ENCODE data around the gene SERPINB8. TPM values are rescaled to one million over a fixed set of nuclear protein-coding genes. Genes with fewer than 3 reads are reported as not detected.
A peak's percentile ranks its signal among the peaks of the same experiment; 100 is the strongest.
"Not testable (repeated sequence)": the region's sequence is repeated elsewhere in the genome, so short reads cannot be mapped to it uniquely, and the experiment has no call there.

Gene SERPINB8, protein sequence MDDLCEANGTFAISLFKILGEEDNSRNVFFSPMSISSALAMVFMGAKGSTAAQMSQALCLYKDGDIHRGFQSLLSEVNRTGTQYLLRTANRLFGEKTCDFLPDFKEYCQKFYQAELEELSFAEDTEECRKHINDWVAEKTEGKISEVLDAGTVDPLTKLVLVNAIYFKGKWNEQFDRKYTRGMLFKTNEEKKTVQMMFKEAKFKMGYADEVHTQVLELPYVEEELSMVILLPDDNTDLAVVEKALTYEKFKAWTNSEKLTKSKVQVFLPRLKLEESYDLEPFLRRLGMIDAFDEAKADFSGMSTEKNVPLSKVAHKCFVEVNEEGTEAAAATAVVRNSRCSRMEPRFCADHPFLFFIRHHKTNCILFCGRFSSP
- total RNA-seq (10 to 100 TPM in 2 of 5 donors, 1 to 10 TPM in 3; 1.2 to 12.5 (median 9.5) TPM), polyA plus RNA-seq (10 to 100 TPM in 1 of 3 donors, 1 to 10 TPM in 2; 7.3 to 15.3 (median 7.4) TPM)
- long read RNA-seq, donor 1: 0 reads
- long read RNA-seq, donor 2: 0 reads
- long read RNA-seq, donor 3: 0 reads
- long read RNA-seq, donor 4: 0 reads
- long read RNA-seq, donor 5: 0 reads
- long read RNA-seq, donor 6: 0 reads
- long read RNA-seq, donor 7, partial matches to known transcripts: 0 of 1 reads
- long read RNA-seq, donor 7, other reads (novel, unspliced or antisense): 0 of 1 reads
- long read RNA-seq, donor 8: 0 reads
- long read RNA-seq, donor 9: 0 reads
- long read RNA-seq, donor 10: 0 reads

DNA sequence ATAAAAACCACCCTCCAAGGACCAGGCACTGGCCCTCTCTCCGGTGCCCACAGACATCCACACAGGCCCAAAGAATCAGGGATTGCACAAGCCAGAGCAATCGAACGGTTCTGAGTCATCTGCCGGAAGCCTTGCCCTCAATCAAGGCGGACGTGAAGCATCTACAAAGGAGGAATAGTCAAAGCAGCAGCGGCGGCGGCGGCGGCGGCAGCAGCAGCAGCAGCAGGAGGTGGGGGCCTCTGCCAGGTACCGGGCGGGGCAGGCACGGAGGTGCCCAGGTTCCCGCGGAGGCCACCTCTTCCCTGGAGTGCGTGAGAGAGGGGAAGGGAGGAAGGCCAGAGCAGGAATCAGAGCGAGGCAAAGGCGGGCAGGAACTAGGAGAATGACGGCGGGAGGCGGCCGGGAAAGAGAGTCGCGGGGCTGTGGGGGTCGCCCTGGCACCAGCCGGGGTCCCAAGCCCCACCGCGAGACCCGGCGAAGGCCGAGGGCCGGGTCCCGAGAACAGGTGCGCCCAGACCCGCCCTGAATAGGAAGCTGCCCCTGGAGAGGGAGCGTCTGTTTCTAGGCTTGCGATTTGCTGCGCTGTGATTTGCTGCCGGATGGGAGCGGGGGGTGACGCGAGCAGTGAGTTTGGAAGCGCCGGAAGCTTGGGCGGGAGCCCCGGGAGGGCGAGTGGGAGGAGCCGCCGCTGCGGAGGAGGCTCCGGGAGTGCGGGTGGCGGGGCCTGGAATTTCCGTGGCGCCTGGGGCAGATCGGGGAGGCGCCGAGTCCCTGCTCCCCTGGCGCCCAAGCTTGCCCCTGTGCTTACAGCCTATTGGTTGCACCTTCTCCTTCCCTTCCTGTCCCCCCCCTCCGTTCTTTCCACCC is at the start of gene SERPINB8:
TSS of gene SERPINB8 (plus strand) at position 140 of the 867 bp plus-strand sequence. CDS start 8,228 bp downstream, outside the sequence.
- peaks cover 9 to 27% (median 15%) of the 10 kb centered on the region in 4 donors for H3K4me1 ChIP-seq
- H3K27me3 ChIP-seq: no peaks in the 10 kb centered on the region
- no peaks in the 10 kb centered on the region for H3K9me3 ChIP-seq
- peak; percentile 94 to 98 for DNase-seq
- peak within 1 kb of the TSS; percentile 95 to 100 (median 96) for H3K27ac ChIP-seq
- intact Hi-C loops (cut with DNase I; ENCODE audit: low total_unique reads): no loop called here
- 0% methylated on average over 42 to 62 of the region's 62 CpGs for WGBS, 5 donors
- H3K36me3 ChIP-seq: no peaks in the 10 kb centered on the region
- TF ChIP-seq POLR2A (IDR thresholded peaks at IDR 0.05): peak in 2 of 4 donors; percentile 83 to 94
- no peak for TF ChIP-seq EP300 (IDR thresholded peaks at IDR 0.05)
- TF ChIP-seq POLR2AphosphoS5 (IDR thresholded peaks at IDR 0.05): peak; percentile 93 to 97 (median 95)
- TF ChIP-seq, protein P1, sequence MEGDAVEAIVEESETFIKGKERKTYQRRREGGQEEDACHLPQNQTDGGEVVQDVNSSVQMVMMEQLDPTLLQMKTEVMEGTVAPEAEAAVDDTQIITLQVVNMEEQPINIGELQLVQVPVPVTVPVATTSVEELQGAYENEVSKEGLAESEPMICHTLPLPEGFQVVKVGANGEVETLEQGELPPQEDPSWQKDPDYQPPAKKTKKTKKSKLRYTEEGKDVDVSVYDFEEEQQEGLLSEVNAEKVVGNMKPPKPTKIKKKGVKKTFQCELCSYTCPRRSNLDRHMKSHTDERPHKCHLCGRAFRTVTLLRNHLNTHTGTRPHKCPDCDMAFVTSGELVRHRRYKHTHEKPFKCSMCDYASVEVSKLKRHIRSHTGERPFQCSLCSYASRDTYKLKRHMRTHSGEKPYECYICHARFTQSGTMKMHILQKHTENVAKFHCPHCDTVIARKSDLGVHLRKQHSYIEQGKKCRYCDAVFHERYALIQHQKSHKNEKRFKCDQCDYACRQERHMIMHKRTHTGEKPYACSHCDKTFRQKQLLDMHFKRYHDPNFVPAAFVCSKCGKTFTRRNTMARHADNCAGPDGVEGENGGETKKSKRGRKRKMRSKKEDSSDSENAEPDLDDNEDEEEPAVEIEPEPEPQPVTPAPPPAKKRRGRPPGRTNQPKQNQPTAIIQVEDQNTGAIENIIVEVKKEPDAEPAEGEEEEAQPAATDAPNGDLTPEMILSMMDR (IDR thresholded peaks at IDR 0.05): no peak
- peak within 1 kb of the TSS; percentile 66 to 77 (median 70) for H3K4me3 ChIP-seq

DNA sequence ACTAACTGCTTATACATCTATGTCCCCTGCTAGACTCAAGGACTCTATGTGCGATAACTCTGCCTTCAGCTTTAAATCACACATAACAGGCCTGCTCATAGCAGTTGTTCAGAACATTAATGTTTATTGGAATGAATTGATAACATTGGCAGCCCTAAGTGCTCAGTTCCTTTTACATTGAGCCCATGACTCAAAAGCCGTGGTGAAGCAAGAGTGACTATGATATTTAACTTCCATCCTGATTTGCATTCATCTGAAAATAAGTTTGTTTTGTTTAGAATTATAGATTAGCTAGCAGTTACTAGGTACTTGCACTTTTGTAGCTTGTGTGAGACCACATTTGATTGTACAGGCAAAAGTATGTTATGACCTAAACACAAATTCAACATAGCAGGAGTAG is 47.8 kb upstream of the SERPINB8 start:
- WGBS, 5 donors: 80 to 86% (median 83%) methylated on average over 2 of the region's 2 CpGs
- Histone ChIP-seq H3K4me3 (no peak overlapping the region), H3K27me3 (no peaks in the 10 kb centered on the region), H3K9me3 (no peaks in the 10 kb centered on the region), H3K36me3 (no peaks in the 10 kb centered on the region), H3K4me1 (no peaks in the 10 kb centered on the region), H3K27ac (no peak overlapping the region)
- intact Hi-C loops (cut with DNase I; ENCODE audit: low total_unique reads): no loop called here
- DNase-seq: no peak
- no peak for TF ChIP-seq POLR2AphosphoS5 (IDR thresholded peaks at IDR 0.05)
- no peak for TF ChIP-seq POLR2A (IDR thresholded peaks at IDR 0.05)
- TF ChIP-seq, protein P1 (IDR thresholded peaks at IDR 0.05): no peak
- TF ChIP-seq EP300 (IDR thresholded peaks at IDR 0.05): no peak

DNA sequence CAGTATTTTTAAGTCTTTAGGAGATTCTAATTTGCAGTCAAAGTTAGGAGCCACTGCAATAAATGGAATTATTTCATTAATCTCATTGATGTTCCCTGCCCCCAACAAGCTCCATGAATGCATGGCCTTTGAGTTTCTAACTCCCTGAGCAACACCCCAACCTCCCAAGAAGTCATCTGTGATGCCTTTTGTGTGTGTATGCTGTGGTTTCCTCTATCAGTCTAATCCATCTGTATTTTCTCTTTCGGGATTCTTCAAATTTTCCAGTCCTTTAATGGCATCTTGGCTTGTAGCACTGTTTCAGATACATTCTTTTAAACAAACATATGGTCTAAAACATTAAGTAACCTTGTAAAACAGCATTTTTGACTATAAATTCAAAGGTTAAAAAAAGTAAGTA is 45.3 kb upstream of the SERPINB8 start:
- WGBS, 5 donors: 44 to 68% (median 60%) methylated on average over 1 of the region's 1 CpG
- intact Hi-C loops (cut with DNase I; ENCODE audit: low total_unique reads): no loop called here
- no peak for TF ChIP-seq EP300 (IDR thresholded peaks at IDR 0.05)
- no peak for TF ChIP-seq POLR2AphosphoS5 (IDR thresholded peaks at IDR 0.05)
- no peak for TF ChIP-seq POLR2A (IDR thresholded peaks at IDR 0.05)
- TF ChIP-seq, protein P1 (IDR thresholded peaks at IDR 0.05): no peak
- no peaks in the 10 kb centered on the region for H3K36me3 ChIP-seq
- no peak for DNase-seq
- H3K27me3 ChIP-seq: no peaks in the 10 kb centered on the region
- no peak overlapping the region for H3K4me3 ChIP-seq
- no peaks in the 10 kb centered on the region for H3K4me1 ChIP-seq
- H3K27ac ChIP-seq: no peak overlapping the region
- H3K9me3 ChIP-seq: no peaks in the 10 kb centered on the region

DNA sequence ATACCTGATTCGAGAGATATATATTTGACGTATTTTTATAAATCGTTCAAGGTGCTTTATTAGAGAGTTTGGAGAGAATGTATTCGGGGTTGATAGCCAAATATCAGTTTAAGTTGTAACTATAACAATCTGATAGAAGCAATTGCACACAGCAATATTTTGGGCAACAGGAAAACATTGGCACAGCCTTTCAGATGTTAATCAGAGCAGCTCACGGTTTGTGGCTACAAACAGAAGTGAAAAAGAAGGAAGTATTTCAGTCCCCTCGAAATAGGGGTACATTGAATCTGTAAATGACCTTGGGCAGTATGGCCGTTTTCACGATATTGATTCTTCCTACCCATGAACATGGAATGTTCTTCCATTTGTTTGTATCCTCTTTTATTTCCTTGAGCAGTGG is 41.5 kb upstream of the SERPINB8 start:
- WGBS, 5 donors: 54 to 81% (median 70%) methylated on average over 8 of the region's 8 CpGs
- no peaks in the 10 kb centered on the region for H3K36me3 ChIP-seq
- intact Hi-C loops (cut with DNase I; ENCODE audit: low total_unique reads): no loop called here
- no peaks in the 10 kb centered on the region for H3K4me1 ChIP-seq
- no peak overlapping the region for H3K4me3 ChIP-seq
- TF ChIP-seq POLR2AphosphoS5 (IDR thresholded peaks at IDR 0.05): no peak
- TF ChIP-seq POLR2A (IDR thresholded peaks at IDR 0.05): no peak
- TF ChIP-seq EP300 (IDR thresholded peaks at IDR 0.05): no peak
- TF ChIP-seq, protein P1 (IDR thresholded peaks at IDR 0.05): no peak
- no peak overlapping the region for H3K27ac ChIP-seq
- no peaks in the 10 kb centered on the region for H3K27me3 ChIP-seq
- DNase-seq: no peak
- no peaks in the 10 kb centered on the region for H3K9me3 ChIP-seq

DNA sequence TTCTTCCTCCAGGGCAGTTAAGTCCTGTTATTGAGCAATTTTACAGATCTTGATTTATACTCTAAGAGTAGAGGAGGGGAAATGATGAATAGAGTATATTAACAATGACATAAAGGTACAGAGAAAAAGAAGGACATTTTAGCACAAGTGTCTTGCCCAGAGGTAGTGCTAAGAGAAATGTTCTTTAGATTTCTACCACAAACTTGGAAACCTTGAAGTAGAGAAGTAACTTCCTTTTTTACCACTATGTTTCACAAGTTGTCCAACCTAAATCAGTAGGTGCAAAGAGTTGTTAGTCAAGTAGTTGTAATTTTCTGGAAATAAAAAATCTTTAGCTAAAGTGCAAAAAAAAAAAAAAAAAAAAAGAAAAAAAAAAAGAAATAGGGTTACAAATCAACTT is 40.5 kb upstream of the SERPINB8 start:
- DNase-seq; H3K27me3 ChIP-seq; H3K36me3 ChIP-seq; H3K4me3 ChIP-seq; H3K27ac ChIP-seq; intact Hi-C loops (cut with DNase I; ENCODE audit: low total_unique reads); H3K9me3 ChIP-seq; H3K4me1 ChIP-seq: not testable (repeated sequence)
